Fibroblast of pulmonary artery (primary cell): ENCODE measurements around the gene IZUMO2.
A peak's percentile ranks its signal among the peaks of the same experiment; 100 is the strongest.

ENCODE experiments used
- DNase-seq: peaks from one replicate; pipeline ENCODE4 v3.0.0-alpha.2; 2010; ENCODE audit warnings: low read depth
- H3K4me3 ChIP-seq: replicated peaks from 2 replicates; pipeline ENCODE4 v1.5.1; 2011; ENCODE audit warnings: low read depth, mild to moderate bottlenecking, control low read depth, low read length, moderate library complexity
- CTCF ChIP-seq: IDR thresholded peaks from 2 replicates; pipeline ENCODE4 v1.5.1; 2011; ENCODE audit warnings: mild to moderate bottlenecking, control low read depth, low read length, inconsistent platforms; ENCODE audit errors: missing control alignments

Gene IZUMO2

GRCh38 chr19:50204081-50204428 lies 41.0 kb upstream of the IZUMO2 start:
- no peak overlapping the region for H3K4me3 ChIP-seq
- no peak for DNase-seq
- TF ChIP-seq CTCF = no peak

GRCh38 chr19:50203281-50204080 lies 40.4 kb upstream of the IZUMO2 start, which contains the start of gene MYH14:
Gene MYH14 (plus strand): TSS chr19:50203622. CDS start chr19:50210366, 6,744 bp downstream.
- TF ChIP-seq CTCF = no peak
- peak; percentile 3 for DNase-seq
- H3K4me3 ChIP-seq = no peak within 1 kb of the TSS

GRCh38 chr19:50202962-50203280 lies 39.8 kb upstream of the IZUMO2 start:
- no peak for DNase-seq
- no peak overlapping the region for H3K4me3 ChIP-seq
- TF ChIP-seq CTCF = no peak

- DNase-seq = no peak
- TF ChIP-seq CTCF = no peak
- no peak overlapping the region for H3K4me3 ChIP-seq
Observed at GRCh38 chr19:50202386-50202785, 39.3 kb upstream of the IZUMO2 start.

GRCh38 chr19:50199259-50199555 lies 36.1 kb upstream of the IZUMO2 start:
- TF ChIP-seq CTCF = no peak
- H3K4me3 ChIP-seq = no peak overlapping the region
- DNase-seq = no peak

GRCh38 chr19:50198431-50199258 lies 35.6 kb upstream of the IZUMO2 start:
- no peak for DNase-seq
- TF ChIP-seq CTCF = no peak
- no peak overlapping the region for H3K4me3 ChIP-seq
